Stimulated activated CD8-positive, alpha-beta memory T cell treated with anti-CD3 and anti-CD28 coated beads, Interleukin-4, amount 100 ng/mL, for 24 hours (primary cell): ENCODE measurements around the gene NSUN6.
"Not testable (repeated sequence)": the region's sequence is repeated elsewhere in the genome, so short reads cannot be mapped to it uniquely, and the experiment has no call there.

ENCODE experiments used
- DNase-seq: peaks from one replicate; pipeline ENCODE4 v3.0.0-alpha.2; 2020; ENCODE audit warnings: low read depth

The NSUN6 gene

DNA sequence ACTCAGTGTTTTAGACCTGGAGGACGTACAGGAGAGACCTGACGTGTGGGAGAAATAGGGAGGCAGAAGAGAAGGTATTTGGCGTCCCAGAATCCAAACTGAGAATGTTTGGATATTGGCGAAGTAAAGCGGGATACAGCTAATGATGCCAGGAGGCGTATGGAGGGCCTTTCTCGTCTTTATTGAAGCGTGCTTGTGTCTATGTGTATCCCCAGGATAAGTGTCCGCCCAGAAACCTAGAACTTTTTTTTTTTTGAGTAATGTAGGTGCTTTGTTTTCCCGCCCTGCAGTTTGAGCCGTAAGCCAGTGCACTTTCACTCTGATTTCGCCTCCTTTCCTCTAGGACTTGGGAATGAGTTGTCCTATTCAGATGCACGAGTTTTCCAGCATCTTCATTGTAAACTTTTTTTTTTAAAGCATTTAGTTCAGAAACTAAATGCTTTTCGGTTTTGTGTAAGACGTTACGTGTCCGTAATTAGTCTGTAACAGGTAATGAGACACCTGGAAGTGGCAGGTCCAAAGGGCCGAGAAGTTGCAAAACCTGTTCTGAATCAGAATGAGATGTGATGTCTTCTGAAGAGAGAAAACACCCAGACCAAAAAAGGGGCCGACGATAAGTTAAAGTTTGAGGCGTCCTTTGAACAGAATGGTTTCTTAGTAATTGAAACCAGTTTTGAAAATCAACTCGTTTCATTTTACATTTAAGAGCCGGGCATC is 8.6 kb upstream of the NSUN6 start:
- no peak for DNase-seq

DNA sequence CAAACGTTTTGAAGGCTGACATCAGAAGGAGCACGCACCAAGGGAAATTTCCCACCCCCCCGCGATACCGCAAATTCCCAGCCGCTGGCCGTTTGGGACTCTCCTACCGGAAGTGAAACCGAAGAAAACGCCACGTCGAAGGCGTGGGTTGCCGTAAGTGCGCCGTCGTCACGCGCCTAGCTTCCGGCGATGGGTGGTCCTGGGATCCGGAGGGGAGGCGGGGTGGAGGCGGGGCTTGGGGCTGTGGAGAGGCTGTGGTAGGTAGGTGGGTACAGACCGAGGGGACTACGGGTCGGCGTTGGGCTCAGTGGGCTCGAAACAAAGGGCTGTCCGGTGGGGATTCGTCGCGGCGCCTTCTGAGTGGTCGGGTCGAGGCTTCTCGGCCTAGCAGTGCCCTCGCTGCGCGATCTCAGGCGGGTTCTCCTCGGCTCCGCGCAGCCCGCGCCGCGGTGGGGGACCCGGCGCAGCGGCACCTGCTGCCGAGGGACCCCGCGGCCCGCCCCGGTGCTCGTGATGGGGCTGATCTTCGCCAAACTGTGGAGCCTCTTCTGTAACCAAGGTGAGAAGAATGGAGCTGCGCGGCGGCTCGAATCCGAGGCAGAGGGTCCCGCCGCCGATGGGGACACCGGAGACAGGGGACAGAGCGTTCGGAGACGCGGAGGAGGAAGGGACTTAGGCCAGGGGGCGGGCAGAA is 7.9 kb upstream of the NSUN6 start, which contains the start of gene ARL5B:
Gene ARL5B, plus strand, starts transcription at position 307 of the 694 bp plus-strand sequence. Its CDS starts 207 bp downstream, at position 514.
- DNase-seq = peak; percentile 96

DNA sequence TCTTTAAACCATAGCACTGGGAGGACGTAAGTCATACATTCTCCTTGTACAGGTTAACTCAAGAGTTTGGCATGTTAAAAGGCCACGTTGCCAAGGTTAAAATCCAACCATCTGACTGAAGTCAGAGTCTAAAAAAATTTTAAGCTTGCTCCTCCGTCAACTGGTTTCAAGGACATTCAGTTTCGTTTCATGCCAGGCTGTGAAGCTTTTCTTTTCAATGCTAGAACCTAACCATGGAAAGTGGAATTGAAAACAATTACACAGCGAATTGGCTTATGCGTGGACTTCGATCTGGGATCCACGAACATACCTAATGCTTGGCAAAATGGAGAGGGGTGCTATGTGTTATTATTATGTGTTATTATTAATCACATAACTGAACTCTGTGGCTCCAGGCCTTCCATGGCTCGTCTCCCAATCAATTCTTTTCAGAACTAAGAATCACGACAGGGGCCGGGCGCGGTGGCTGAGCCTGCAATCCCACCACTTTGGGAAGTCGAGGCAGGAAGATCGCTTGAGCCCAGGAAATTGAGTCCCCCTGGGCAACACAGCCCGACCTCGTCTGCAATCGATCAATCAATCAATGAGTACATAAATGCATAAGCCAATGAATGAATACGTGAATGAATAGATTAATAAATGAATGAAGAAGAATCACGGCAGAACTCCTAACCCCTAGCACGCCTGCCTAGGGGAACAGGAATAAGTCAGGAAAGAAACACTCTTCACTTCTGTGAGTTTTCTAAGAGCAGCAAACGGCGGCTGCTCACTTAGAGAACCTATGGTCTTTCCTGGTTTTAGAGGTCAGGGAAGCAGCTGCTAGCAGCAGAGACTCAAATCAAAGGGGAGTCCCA is 7.1 kb upstream of the NSUN6 start:
- no peak for DNase-seq

DNA sequence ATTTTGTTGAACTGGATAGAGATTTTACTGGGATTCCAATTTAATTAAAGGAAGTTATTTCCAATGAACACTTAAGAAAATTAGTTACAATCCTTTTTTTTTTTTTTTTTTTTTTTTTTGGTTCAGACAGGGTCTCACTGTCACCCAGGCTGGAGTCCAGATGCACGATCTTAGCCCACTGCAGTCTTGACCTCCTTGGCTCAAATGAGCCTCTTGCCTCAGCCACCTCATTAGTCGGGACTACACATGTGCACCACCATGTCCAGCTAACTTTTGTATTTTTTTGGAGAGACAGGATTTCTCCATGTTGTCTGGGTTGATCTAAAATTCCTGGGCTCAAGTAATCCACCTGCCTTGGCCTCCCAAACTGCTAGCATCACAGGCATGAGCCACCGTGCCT is 5.3 kb upstream of the NSUN6 start:
- DNase-seq = no peak

DNA sequence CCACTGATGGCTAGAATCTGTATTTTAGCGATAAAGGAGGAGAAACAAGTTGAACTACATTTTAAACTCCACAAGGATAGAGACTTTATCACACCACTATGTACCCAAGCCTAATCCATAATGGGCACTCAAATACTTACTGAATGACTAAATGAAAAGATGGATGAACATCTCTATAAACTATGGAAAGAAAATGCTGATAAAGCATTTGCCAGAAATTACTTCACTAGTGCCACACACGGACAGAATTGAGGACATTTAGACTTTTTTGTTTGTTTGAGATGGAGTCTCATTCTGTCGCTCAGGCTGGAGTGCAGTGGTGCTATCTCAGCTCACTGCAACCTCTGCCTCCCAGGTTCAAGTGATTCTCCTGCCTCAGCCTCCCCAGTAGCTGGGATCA is 1.7 kb upstream of the NSUN6 start:
- no peak for DNase-seq

DNA sequence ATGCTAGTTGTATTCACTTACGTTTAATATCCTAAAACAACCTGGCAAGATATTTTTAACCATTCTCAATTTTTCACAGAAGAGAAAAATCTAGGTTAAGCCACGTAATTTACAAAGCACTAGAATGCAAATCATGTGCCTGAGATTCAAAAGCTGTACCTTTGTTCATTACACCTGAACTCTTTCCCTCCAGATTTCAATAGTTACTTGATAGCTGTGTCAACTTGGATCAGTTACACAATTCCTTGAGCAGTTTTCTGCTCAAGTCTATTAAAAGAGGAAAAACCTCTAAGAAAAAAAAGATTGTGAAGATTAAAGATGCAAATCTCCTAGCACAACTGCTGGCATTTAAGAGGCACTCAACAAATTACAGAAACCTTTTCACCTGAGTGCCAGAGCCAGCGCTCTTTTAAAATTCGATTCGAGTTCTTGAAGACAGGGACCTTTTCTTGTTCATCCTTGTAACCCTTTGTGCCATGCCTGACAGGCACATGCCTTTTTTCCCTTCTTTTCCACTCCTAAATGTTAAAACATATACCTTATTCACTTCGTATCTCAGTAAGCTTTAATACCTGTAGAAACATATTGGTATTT is 886 bp downstream of the NSUN6 start:
- DNase-seq = no peak

DNA sequence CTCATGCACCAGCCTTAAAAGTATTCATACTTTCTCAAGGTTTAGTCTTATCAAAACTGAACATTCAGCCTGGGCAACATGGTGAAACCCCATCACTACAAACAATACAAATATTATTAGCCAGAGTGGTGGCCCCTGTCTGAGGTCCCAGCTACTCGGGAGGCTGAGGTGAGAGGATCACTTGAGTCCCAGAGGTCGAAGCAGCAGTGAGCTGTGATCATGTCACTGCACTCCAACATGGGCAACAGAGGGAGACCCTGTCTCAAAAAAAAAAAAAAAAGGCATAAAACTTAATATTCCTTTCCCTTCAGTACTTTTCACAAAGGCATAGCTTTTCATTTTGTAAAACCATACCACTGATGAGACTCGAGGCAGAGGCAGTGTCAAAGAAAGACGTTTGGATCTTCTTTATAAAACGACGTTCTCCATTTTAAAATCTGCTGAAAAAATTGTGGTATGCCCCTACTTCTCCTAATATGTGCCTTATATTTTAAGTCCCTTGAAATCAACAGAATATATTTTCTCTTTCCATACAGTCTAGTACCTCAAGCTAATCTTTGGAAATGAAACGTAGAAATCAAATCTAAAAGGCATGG is 1.9 kb downstream of the NSUN6 start:
- DNase-seq = no peak

DNA sequence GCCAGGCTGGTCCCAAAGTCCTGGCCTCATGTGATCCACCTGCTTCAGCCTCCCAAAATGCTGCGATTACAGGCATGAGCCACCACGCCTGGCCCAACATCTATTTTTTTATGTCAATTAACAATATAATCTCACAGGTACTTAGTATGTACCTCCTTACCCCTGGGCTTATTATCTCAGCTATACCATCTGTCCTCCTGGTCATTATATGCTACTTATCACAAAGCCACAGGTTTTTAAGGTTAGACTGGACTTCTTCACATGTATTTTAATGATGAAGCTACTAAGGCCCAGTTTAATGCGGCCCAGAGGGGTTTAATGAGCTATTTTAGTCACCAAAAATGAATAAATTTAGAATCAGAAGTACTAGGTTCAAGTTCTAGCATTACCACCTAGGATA is 3.4 kb downstream of the NSUN6 start:
- DNase-seq = no peak

DNA sequence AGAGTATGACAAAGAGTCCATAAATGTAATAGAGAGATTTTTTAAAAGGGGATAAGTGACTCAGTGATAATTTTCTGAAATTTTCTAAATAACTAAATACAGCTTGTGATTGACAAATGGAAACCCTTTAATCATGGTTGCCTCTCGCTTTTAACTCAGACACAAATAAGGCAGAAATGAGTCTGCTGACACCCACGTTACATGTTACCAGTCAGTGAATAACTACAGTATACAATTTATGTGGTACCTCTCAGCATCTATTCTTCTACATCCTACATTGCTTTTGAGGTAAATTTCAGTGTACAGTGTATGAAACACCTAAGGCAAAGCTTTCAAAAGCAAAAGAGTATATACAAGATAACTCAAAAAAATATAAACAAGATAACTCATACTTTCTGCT is 4.2 kb downstream of the NSUN6 start:
- DNase-seq = no peak

DNA sequence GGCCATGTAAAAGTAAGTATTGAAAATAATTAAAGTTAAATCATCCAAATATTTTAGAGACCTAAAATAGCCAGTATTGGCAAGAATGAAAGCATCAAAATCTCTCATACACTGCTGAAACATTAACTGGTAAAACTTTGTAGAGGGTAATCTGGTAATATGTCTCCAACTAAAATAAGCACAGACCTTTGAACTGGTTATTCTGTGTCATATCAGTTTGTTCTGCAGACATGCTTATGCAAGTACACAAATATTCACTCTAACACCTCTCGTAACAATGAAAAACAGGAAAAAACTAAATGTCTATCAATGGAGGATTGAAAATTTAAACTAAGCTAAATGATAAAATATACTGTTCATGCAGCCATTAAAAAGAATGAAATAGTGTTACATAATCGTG is 11.7 kb downstream of the NSUN6 start:
- not testable (repeated sequence) for DNase-seq

DNA sequence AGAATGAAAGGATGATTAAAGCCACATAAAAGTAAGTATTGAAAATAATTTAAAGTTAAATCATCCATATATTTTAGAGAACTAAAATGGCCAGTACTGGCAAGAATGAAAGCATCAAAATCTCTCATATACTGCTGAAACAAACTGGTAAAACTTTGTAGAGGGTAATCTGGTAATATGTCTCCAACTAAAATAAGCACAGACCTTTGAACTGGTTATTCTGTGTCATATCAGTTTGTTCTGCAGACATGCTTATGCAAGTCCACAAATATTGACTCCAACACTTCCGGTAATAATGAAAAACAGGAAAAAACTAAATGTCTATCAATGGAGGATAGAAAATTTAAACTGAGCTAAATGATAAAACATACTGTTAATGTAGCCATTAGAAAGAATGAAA is 14.0 kb downstream of the NSUN6 start:
- DNase-seq = not testable (repeated sequence)

DNA sequence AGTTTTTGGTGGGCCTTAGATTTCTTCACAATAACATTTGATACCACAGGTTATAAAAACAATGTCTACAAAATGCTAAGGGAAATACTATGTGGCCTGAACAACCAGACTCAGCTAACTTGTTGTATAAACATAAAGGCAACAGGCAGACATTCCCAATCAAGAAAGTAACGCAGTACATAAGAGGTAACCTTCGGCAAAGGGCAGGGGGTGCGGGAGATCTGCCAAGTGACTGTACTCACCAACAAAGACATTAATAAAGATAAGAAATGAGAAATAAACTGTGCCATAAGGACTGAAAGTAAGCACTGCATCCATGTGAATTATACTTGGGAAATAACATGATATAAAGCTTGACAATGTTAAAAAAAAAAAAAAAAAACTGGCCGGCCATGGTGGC is 15.4 kb downstream of the NSUN6 start:
- DNase-seq = no peak

DNA sequence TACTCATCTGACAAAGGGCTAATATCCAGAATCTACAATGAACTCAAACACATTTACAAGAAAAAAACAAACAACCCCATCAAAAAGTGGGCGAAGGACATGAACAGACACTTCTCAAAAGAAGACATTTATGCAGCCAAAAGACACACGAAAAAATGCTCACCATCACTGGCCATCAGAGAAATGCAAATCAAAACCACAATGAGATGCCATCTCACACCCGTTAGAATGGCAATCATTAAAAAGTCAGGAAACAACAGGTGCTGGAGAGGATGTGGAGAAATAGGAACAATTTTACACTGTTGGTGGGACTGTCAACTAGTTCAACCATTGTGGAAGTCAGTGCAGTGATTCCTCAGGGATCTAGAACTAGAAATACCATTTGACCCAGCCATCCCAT is 18.9 kb downstream of the NSUN6 start:
- not testable (repeated sequence) for DNase-seq

DNA sequence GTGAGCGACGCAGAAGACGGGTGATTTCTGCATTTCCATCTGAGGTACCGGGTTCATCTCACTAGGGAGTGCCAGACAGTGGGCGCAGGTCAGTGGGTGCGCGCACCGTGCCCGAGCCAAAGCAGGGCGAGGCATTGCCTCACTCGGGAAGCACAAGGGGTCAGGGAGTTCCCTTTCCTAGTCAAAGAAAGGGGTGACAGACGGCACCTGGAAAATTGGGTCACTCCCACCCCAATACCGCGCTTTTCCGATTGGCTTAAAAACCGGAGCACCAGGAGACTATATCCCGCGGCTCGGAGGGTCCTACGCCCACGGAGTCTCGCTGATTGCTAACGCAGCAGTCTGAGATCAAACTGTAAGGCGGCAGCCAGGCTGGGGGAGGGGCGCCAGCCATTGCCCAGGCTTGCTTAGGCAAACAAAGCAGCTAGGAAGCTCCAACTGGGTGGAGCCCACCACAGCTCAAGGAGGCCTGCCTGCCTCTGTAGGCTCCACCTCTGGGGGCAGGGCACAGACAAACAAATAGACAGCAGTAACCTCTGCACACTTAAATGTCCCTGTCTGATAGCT is 23.9 kb downstream of the NSUN6 start:
- peak; percentile 56 for DNase-seq

DNA sequence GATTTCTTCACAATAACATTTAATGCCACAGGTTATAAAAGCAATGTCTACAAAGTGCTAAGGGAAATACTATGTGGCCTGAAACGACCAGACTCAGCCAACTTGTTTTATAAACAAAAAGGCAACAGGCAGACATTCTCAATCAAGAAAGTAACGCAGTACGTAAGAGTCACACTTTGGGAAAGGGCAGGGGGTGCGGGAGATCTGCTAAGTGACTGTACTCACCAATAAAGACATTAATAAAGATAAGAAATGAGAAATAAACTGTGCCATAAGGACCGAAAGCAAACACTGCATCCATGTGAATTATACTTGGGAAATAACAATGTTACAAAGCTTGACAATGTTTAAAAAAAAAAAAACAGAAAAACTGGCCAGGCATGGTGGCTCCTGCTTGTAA is 25.5 kb downstream of the NSUN6 start:
- DNase-seq = no peak

DNA sequence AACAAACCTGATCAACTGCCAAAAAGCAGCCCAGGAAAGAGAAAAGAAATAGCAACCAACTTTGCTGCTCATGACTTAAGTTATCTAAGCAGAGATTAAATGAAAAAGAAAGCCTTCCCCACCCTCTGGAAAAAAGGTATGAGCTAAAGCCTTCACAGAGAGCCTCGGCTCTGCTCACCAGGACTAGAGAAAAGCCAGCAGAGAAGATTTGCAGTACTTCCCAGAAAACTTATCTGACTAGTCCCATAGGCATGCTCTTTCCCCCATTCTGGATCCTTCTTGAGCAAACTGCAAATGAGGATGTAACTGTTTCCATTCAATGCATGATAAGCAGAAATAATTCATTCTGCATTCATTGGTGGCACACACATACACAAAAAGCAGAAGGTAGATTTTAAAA is 27.7 kb downstream of the NSUN6 start:
- not testable (repeated sequence) for DNase-seq

DNA sequence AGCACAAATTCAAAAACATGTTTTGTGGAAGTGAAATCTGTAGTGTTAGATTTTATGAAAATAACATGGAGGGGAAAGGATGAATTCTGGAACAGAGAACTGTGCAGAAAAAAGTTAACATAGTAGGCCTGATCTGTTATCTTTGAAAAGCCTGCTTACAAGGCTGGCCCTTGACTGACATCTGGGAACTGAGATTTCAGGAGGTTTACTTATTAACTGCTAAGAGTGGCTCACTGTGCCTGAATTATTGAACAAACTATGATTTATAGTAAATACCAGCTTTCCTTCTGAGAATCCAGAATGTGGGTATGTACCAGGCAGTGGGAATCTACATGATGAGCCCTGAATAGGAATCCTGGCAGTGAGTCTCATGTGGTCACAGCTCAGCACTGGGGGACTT is 30.5 kb downstream of the NSUN6 start:
- DNase-seq = no peak

DNA sequence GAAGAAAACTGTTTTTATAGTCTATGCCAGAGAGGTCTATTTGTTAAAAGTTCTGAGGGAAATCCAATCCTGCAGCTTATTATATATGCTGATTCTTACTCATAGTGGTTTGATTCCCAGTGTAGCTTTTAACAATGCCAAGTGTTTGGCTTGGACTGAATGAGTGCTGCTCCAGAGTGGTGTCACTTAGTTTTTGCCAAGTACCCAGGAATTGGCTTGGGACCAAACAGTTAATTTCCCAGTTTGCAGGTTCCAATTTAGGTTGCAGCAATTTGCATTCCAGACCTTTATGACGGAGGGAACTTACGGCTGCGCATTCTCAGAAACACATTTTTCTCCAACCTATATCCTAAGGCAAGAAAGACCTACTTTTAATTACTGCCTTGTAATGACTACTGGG is 32.4 kb downstream of the NSUN6 start:
- DNase-seq = no peak

DNA sequence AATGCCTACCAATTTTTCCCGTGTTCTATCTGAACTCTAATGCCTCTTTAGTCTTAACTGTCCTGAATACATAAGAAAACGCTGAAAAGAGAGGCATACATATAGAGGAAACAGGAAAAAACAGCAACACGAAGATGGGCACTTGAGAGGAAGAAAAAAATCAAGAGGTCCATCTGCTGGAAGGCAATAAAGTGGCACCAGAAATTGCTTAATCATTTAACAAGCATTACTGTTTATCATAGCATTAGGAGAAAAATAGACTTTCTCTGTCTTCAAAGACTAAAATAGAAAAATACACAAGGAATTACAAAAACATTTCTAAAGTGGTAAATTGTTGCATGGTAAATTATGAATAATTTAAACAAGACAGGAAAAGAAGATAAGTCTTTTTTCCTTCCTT is 35.0 kb downstream of the NSUN6 start:
- DNase-seq = no peak

DNA sequence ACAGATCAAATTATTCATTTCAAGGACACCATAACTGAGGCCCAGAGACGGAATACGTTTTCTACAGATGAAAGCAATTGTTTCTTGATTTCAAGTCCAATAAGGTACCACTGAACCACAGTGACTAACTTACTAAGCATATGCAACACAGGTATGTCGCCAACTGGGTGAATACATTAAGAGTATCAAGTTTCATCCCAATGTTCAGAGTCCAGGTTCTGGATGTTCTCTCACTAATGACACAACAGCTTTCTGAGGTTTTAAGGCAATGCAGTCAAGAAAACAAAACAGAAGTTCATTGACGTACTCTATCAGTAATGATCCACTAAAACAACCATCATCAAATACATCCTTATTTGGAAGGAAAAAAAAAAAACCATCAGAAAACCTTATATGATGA is 35.8 kb downstream of the NSUN6 start:
- DNase-seq = no peak

DNA sequence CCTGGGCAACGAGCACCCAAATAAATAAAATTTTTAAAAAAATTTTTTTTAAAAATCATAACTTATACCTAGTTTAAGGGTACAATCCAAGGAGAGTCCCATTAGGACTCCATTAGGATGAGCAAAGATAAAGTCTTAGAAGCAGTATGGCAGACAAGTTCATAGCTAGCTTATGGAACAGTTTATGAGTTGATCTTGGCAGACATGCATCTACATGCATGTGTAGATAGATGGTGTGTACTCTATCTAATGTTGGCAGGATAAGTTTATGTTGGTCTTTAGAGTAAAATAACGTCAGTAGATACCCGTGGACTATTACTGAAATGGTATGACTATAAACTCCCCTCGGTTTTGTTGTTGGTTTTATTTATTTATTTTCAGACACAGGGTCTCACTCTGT is 40.2 kb downstream of the NSUN6 start:
- no peak for DNase-seq

DNA sequence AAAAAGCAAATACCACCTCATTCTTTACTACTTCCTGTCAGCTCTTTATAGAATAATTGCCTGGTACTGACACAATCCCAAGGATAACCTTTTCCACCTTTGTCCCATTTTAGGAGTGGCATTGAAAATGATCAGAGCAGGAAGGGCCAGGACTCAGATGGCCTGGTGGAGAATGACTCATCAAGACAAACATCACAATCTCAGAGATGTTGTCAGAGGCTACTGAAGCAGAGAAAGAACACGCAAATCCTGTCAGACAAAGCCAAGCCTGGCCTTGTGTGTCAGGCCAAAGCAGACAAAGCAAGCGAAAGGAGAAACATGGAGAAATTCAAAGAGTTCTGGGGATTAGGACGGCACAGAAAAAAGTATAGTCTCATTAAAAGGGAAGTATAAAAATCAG is 40.9 kb downstream of the NSUN6 start:
- no peak for DNase-seq
